EH (cell line): ENCODE measurements around the gene C2orf92.
"Not testable (repeated sequence)": the region's sequence is repeated elsewhere in the genome, so short reads cannot be mapped to it uniquely, and the experiment has no call there.

Source experiments
- DNase-seq: peaks from one replicate; pipeline ENCODE4 v3.0.0-alpha.2; 2015; ENCODE audit warnings: low read depth

C2orf92 gene

GRCh38 chr2:97693476-97693875, 24.0 kb downstream of the C2orf92 start:
- DNase-seq: peak; percentile 55

GRCh38 chr2:97695744-97696143, 26.2 kb downstream of the C2orf92 start:
- DNase-seq: no peak

GRCh38 chr2:97697252-97698235, 28.0 kb downstream of the C2orf92 start:
- DNase-seq: peak; percentile 82

DNA sequence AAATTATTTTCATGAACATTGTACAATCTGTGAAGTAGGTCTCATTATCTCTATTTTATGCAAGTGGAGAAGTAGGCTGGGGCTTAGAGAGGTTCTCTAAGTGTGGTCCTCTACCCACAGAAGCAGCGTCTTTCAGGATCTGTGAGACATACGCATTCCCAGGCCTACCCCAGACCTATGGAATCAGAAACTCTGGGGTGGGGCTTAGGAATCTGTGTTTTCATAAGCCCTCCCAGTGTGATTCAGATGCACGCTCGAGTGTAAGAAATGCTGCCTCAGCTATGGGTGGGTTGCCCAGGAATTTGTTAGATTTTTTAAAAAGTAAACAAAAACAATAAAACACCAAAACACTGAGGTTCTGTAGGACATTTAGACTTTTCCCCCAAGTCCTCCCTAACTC, 29.0 kb downstream of the C2orf92 start:
- DNase-seq: no peak

GRCh38 chr2:97699765-97700444, 30.4 kb downstream of the C2orf92 start:
- DNase-seq: peak; percentile 59

DNA sequence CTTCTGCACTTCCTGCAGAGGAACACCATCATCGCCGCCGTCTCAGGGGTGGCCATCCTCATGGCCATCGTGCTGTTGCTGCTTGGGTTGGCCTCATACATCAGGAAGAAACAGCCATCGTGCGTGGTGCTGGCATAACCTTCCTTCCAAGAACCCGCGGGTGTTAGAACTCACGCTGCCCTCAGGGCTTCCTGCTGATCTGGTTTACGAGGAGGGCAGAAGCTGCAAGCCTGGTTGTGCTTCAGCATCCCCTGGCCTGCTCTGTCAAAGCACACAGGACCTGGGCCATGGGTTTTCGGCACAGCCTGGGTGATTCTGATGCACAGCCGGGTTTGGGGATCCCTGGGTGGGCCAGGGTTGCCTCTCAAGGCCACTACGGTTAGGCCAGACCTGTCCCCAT, 31.7 kb downstream of the C2orf92 start:
- no peak for DNase-seq

- DNase-seq: no peak
Observed at GRCh38 chr2:97701851-97702465, 32.4 kb downstream of the C2orf92 start.

DNA sequence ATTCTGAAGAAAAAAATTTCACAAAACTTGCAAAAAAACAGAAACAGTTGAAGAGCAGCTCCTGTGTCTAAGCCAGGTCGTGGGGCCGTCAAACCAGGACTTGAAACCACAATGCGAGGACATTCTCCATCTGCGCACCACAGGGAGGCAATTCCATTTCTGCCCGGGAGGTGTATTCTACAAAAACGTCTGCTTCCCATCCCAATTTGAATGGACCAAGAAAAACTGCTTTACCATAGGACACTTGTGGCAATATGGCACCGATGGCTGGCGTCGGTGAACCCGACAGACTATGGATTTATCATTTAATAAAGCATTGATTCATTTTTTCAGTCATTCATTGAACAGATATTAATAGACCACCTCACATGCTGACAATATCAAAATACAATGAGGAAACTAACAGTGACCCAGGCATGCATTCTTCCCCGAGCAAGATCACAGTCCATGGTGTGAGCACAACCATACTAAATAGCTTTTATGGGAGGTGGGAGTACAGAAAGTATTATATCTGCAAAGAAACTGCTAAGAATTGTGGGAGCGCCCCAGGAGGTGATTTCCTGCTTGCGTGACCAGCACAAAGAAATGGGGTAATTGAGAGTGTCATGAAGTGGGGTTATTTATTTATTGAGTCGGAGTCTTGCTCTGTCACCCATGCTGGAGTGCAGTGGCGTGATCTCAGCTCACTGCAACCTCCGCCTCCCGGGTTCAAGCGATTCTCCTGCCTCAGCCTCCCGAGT, 33.4 kb downstream of the C2orf92 start:
- no peak for DNase-seq

- no peak for DNase-seq
Observed at GRCh38 chr2:97703741-97704140, 34.2 kb downstream of the C2orf92 start.

DNA sequence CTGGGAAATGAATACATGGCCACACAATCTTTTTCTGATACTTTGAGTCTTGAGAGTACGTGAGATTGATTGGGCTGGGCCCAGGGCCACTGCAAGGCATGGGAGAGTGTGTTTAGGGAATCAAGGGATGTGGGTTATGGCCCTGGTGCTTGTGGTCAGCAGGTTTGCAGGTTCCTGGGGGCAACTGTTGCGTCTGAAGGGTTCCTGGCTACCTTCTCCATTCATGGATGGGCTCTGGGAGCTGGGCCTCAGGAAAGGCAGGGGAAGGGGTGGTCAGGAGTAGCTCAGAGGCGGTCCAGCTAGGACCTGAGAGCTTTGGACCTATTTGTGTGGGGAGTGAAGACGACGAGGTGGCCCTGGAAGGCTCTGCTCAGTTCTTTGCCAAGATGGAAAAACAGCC, 35.5 kb downstream of the C2orf92 start:
- no peak for DNase-seq

DNA sequence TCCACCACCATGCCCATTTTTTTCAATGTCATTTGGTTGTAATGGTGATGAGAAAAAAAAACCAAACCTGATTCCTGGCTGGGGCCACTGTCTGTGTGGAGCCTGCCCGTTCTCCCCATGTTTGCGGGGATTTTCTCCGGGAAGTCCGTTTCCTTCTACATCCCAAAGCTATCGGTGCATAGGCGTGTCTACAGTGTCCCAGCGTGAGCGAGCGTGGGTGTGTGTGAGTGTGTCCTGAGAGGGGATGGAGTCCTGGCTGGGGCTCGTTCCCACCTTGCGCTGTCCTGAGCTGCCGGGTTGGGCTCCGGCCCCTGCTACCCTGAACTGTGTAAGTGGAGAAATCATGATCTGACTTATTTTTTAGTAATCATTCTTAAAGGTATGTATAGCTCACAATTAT, 36.6 kb downstream of the C2orf92 start:
- no peak for DNase-seq

DNA sequence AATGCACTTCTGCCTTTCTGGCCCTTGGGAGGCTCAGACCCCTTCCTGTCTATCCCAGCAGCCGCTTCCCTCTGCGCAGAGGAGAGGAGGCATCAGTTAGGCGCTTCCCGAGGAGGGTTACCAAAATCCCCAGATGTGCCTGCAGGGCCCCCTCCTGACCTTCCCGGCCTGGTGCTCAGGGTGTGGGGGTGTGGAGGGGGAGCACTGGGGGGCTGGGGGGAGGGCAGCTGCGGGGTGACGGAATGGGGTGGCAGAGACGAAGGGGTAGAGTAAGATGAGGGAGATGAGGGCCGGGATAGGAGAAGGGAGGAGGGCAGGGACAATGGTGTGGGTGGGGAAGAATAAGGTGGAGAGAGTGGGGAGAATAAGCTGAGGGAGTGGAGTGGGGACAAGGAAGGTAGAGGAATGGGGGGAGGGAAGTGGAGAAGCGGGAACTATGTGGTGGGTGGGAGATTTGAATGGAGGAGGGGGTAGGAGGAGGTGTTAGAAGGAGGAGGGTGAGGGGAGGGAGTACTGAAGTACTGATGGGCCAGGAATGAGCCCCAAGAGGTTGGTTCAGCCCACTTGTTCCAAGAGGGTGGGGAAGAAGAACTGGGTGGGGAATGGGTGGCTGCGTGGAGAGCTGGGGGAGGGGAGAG, 37.3 kb downstream of the C2orf92 start:
- DNase-seq: no peak

DNA sequence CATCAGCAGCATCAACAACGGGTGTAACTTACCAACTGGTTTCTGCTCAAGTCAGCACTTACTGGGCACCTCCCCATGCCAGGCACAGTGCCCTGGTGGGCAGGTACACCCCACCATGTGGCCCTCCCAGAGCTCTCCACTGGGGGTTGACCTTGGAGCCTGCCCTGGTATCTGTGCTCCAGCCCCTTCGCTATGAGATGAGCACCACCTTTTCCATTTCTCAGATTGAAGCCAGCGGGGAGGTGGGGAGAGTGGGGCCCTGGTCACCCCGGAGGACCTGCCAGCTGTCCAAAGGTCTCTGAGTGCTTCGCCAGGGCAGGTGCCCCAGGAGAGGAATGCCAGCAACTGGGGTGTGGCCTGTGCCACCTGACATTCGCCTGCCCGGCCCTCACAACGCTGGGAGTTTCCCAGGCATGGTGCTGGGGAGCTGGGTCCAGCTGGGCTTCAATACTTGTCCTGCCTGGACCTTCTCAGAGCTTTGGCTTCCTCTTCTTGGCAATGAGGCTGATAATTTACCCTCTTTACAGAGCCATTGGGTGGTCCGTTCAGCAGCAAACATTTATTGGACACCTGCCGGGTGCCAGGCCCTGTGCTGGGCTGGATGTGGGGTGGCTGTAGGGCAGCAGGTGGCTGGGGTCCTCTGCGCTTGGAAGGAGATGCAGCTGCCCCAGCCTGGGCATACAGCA, 38.0 kb downstream of the C2orf92 start:
- no peak for DNase-seq

DNA sequence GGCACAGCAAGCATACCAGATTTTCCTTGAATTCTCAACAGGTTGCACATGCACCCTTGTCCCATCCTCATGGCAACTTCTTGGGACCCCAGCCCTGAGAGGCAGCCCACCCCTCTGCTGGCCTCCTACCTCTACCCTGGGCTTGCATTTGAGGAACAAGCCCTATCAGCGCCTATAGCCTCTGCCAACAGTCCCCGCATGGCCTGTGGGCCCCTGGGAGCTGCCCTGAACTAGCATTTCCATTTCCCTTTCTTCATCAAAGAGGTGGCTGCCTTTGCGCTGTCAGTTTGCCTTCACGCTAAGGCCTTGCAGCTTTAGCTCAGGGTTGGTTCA, 38.5 kb downstream of the C2orf92 start:
- DNase-seq: no peak

DNA sequence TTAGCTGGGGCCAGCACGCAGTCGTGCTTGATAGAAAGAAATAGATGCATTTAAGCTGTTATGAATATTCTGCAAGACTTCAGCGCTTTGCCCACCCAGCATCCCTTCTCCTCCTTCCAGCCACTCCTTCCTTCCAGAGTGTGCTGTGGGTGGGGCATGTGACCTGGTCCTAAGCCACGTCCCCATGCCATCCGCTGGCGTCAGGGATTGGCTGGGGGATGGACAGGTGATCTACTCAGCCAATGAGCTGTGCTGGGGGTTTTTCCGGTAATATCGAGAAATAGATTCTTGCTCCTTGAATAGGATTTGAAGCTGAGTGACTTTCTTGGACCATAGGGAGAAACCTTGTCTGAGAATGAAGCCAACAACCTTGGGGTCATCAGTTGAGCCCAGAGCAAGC, 39.1 kb downstream of the C2orf92 start:
- no peak for DNase-seq

GRCh38 chr2:97711394-97711711, 41.8 kb downstream of the C2orf92 start:
- DNase-seq: no peak

- not testable (repeated sequence) for DNase-seq
Observed at GRCh38 chr2:97712175-97712574, 42.7 kb downstream of the C2orf92 start.

- DNase-seq: no peak
Observed at GRCh38 chr2:97712693-97713295, 43.3 kb downstream of the C2orf92 start.

- no peak for DNase-seq
Observed at GRCh38 chr2:97713296-97714083, 44.0 kb downstream of the C2orf92 start, which contains the start of gene ZAP70. ZAP70 (plus strand) TSS chr2:97713576; CDS start chr2:97724037, 10,461 bp downstream.
